Kidney (tissue), 14 donors: Measurements from ENCODE around the gene LINGO1. TPM values are rescaled to one million over a fixed set of nuclear protein-coding genes. Genes with fewer than 3 reads are reported as not detected.

Experiments used
- DNase-seq, 5 donors: peaks; one replicate each; pipeline ENCODE4 v3.0.0-alpha.2; 2013 to 2020
- FAIRE-seq: peaks from 2 replicates; lab custom pipeline; 2012; peaks lifted over from hg19 to GRCh38; lab: Jason Lieb, UNC
- H3K27ac ChIP-seq, 2 donors: one replicate each; pipeline ENCODE4 v1.7.0; 2013; ENCODE audit warnings: low read depth in 2 of 2, low read length in 2 of 2, inconsistent platforms in 1 of 2
- H3K27me3 ChIP-seq: one replicate; pipeline ENCODE4 v1.7.1; 2013; ENCODE audit warnings: low read length, inconsistent platforms; ENCODE audit not compliant: control insufficient read depth, insufficient read depth
- H3K36me3 ChIP-seq, 3 donors: one replicate each; pipeline versions ENCODE4 v1.7.0 to v1.7.1; 2013; ENCODE audit warnings: low read length in 3 of 3, control low read depth in 1 of 3, inconsistent platforms in 1 of 3; ENCODE audit not compliant: insufficient read depth in 3 of 3, control insufficient read depth in 2 of 3
- H3K4me1 ChIP-seq, 3 donors: one replicate each; pipeline versions ENCODE4 v1.7.0 to v1.7.1; 2013; ENCODE audit warnings: low read length in 3 of 3, inconsistent platforms in 1 of 3, low read depth in 1 of 3; ENCODE audit not compliant: control insufficient read depth in 2 of 3, insufficient read depth in 2 of 3
- H3K4me3 ChIP-seq, 3 donors: one replicate each; pipeline versions ENCODE4 v1.7.0 to v1.8.1; 2013; ENCODE audit warnings: low read length in 3 of 3, control low read depth in 1 of 3, inconsistent platforms in 1 of 3
- H3K9ac ChIP-seq, 3 donors: one replicate each; pipeline versions ENCODE4 v1.7.0 to v1.7.1; 2013; ENCODE audit warnings: low read length in 3 of 3, control low read depth in 1 of 3, inconsistent platforms in 1 of 3
- H3K9me3 ChIP-seq, 3 donors: one replicate each; pipeline versions ENCODE4 v1.7.0 to v1.7.1; 2013; ENCODE audit warnings: low read length in 3 of 3, control low read depth in 1 of 3, inconsistent platforms in 1 of 3; ENCODE audit not compliant: control insufficient read depth in 2 of 3, insufficient read depth in 1 of 3
- CTCF ChIP-seq: IDR thresholded peaks from 3 replicates; pipeline ENCODE4 v1.5.1; 2012; ENCODE audit warnings: mild to moderate bottlenecking, moderate library complexity, borderline replicate concordance; ENCODE audit not compliant: insufficient read depth; ENCODE audit errors: extremely low read depth
- intact Hi-C: fragments of 100-400 bp; cut with DNase I; formaldehyde crosslinking; loops from one replicate; pipeline ENCODE4 v1.11.1; 2022
- polyA plus RNA-seq: library from polyadenylated mRNA; stranded (reverse); fragments of 350-450 nt; fragmentation: Illumina TruSeq; extraction: RNeasy Lipid Tissue Mini Kit (QIAGEN cat#74804); gene quantifications from one replicate; pipeline ENCODE4 v1.2.3, GENCODE V29; 2014; ENCODE audit warnings: low read depth, low replicate concordance; ENCODE audit not compliant: insufficient read depth
- total RNA-seq: library from RNA; stranded (reverse); fragmentation: NEBNext Ultra II Directional; extraction: Animal tissue kit (Norgen Biotek cat#: 25700); gene quantifications from one replicate; pipeline ENCODE4 v1.2.1, GENCODE V29; 2021
- donor health status: control.
- donor health status: control.
- donor health status: control.
- donor health status: control.
- donor health status: control.
- donor health status: DM: yes; HTN: yes; CAD: no.
- donor health status: Normal renal cell carcinoma (clear cell type).

Gene LINGO1
- total and polyA plus RNA-seq, 2 donors from 2014 or later: 3.9 to 6.8 TPM

GRCh38 chr15:77642793-77643430 lies 10.2 kb upstream of the LINGO1 start:
- H3K27me3 ChIP-seq: no peaks in the 10 kb centered on the region
- DNase-seq (no peak), FAIRE-seq (no peak)
- no peak overlapping the region for H3K9ac ChIP-seq
- TF ChIP-seq CTCF: no peak
- H3K27ac ChIP-seq: no peak overlapping the region
- H3K36me3 ChIP-seq: no peaks in the 10 kb centered on the region
- no peak overlapping the region for H3K4me3 ChIP-seq
- no peaks in the 10 kb centered on the region for H3K4me1 ChIP-seq
- H3K9me3 ChIP-seq: no peaks in the 10 kb centered on the region
- intact Hi-C loops: no loop called here

DNA sequence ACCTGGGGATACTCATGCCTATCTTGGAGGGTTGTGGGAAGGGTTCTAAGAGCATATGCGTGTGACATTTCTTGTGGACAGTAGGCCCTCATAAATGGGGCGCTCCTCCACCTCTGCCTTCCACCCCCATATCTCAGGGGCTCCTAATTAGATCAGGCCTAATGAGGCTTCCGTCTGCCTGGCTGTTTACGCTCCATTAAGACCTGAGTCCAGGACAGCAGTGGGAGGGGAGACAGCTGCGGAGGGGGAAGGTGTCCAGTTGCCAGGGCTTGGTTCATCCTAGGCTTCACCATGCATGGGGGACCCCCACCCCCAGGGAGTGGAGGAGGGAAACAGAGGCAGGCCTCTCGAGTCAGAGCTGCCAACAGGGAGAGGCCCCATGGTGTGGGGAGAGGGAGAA lies 9.3 kb upstream of the LINGO1 start:
- H3K9ac ChIP-seq: no peak overlapping the region
- DNase-seq: peak in 2 of 5 donors; percentile 41 to 49
- no peaks in the 10 kb centered on the region for H3K4me1 ChIP-seq
- no peaks in the 10 kb centered on the region for H3K27me3 ChIP-seq
- H3K4me3 ChIP-seq: no peak overlapping the region
- no peak for FAIRE-seq
- H3K36me3 ChIP-seq: no peaks in the 10 kb centered on the region
- intact Hi-C loops: no loop called here
- no peak for TF ChIP-seq CTCF
- H3K27ac ChIP-seq: no peak overlapping the region
- H3K9me3 ChIP-seq: no peaks in the 10 kb centered on the region

GRCh38 chr15:77640615-77641014 lies 7.9 kb upstream of the LINGO1 start:
- H3K9me3 ChIP-seq: no peaks in the 10 kb centered on the region
- no peaks in the 10 kb centered on the region for H3K36me3 ChIP-seq
- intact Hi-C loops: no loop called here
- peaks cover 3% of the 10 kb centered on the region for H3K27me3 ChIP-seq
- no peak for FAIRE-seq
- TF ChIP-seq CTCF: no peak
- H3K9ac ChIP-seq: no peak overlapping the region
- H3K27ac ChIP-seq: no peak overlapping the region
- no peaks in the 10 kb centered on the region for H3K4me1 ChIP-seq
- no peak overlapping the region for H3K4me3 ChIP-seq
- DNase-seq: no peak

DNA sequence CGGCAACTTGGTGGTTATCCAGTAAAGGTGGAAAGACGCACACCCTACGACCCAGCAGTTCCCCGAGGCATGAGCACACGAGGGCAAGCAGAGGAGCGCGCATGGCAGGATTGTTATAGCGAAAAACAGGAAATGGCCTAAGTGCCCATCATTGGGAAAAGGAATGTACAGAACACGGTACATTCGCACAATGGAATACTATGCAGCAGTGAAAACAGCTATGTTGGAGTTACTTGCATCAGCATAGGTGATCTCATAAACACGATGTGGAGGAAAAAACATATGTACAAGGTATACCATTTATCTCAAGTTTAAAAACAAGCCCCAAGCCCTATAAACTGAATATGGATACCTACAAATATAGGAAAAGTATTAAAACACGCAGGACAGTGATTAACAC lies 6.7 kb upstream of the LINGO1 start:
- H3K27ac ChIP-seq: no peak overlapping the region
- FAIRE-seq: no peak
- H3K27me3 ChIP-seq: peaks cover 3% of the 10 kb centered on the region
- TF ChIP-seq CTCF: no peak
- no peak overlapping the region for H3K9ac ChIP-seq
- H3K4me1 ChIP-seq: no peaks in the 10 kb centered on the region
- intact Hi-C loops: loop anchor here (10.0 kb wide), 1 partner anchor 185 kb away; no protein-coding TSS in a partner anchor
- H3K4me3 ChIP-seq: no peak overlapping the region
- DNase-seq: no peak
- no peaks in the 10 kb centered on the region for H3K9me3 ChIP-seq
- no peaks in the 10 kb centered on the region for H3K36me3 ChIP-seq
